GM10248 (cell line): Measurements from ENCODE around the gene SARNP.

Experiments
- CTCF ChIA-PET: fragments of 300-600 bp; sonication (Branson Sonifier 250); formaldehyde crosslinking; extraction: SDS; loops from one replicate; lab custom pipeline; 2021; ENCODE audit warnings: antibody characterized with exemption; lab: Yijun Ruan, JAX
- POLR2A ChIA-PET: fragments of 350-650 bp; sonication (Branson Sonifier 250); formaldehyde crosslinking; extraction: SDS; loops from one replicate; lab custom pipeline; 2020; ENCODE audit warnings: antibody characterized with exemption; lab: Yijun Ruan, JAX
- DNase-seq: peaks from one replicate; pipeline ENCODE4 v3.0.0; 2012; ENCODE audit errors: extremely low spot score
- CTCF ChIP-seq: IDR thresholded peaks from 2 replicates; pipeline ENCODE4 v1.5.1; 2012; ENCODE audit warnings: mild to moderate bottlenecking, low read depth; ENCODE audit errors: extremely low read depth, missing control alignments, control extremely low read depth

SARNP gene

GRCh38 chr12:55715833-55716581, 101.5 kb downstream of the SARNP start, which contains the start of gene BLOC1S1:
Gene BLOC1S1 (plus strand): TSS chr12:55716046. CDS start chr12:55716052, 6 bp downstream.
- peak; percentile 95 for DNase-seq
- CTCF ChIA-PET, result interaction anchor here (0.8 to 3.2 kb wide), 7 partner anchors 9 to 314 kb away, joined by 3 to 27 read pairs (median 7); no protein-coding TSS in a partner anchor
- POLR2A ChIA-PET, result interaction anchor here (0.7 kb wide), 1 partner anchor 321 kb away, joined by 3 read pairs; no protein-coding TSS in a partner anchor
- no peak for TF ChIP-seq CTCF

- POLR2A ChIA-PET, result interaction anchor here (0.7 kb wide), 1 partner anchor 322 kb away, joined by 3 read pairs; no protein-coding TSS in a partner anchor
- peak; percentile 29 for DNase-seq
- CTCF ChIA-PET, result interaction anchor here (0.8 to 3.2 kb wide), 6 partner anchors 9 to 315 kb away, joined by 3 to 27 read pairs (median 8); no protein-coding TSS in a partner anchor
- TF ChIP-seq CTCF, result no peak
These were observed 102.3 kb downstream of the SARNP start for GRCh38 chr12:55715169-55715764.

GRCh38 chr12:55713721-55714120, 103.8 kb downstream of the SARNP start:
- no peak for TF ChIP-seq CTCF
- no peak for DNase-seq
- ChIA-PET POLR2A (no interaction called here), CTCF (interaction anchor here (1.1 to 1.5 kb wide), 4 partner anchors 8 to 25 kb away, joined by 3 to 5 read pairs (median 4); no protein-coding TSS in a partner anchor)

- DNase-seq, result no peak
- ChIA-PET POLR2A (no interaction called here), CTCF (interaction anchor here (1.1 to 3.0 kb wide), 6 partner anchors 8 to 71 kb away, joined by 3 to 9 read pairs (median 4); partner anchors contain the start of gene RDH5)
- no peak for TF ChIP-seq CTCF
These were observed 104.7 kb downstream of the SARNP start for GRCh38 chr12:55712700-55713415.

- DNase-seq, result no peak
- no peak for TF ChIP-seq CTCF
- POLR2A ChIA-PET, result no interaction called here
- CTCF ChIA-PET, result interaction anchor here (0.7 to 3.0 kb wide), 7 partner anchors 9 to 70 kb away, joined by 3 to 9 read pairs (median 3); partner anchors contain the start of gene RDH5
These were observed 105.6 kb downstream of the SARNP start for GRCh38 chr12:55711786-55712553.
